SK-N-SH treated with all-trans-retinoic acid at 6 μM for 48 hours (cell line): ENCODE data around the gene PPP4R4.

Experiments used
- ATAC-seq: fragments of 200-7000 bp; cut with Tn5 transposase; 3 replicates; pipeline ENCODE4 v1.9.1; 2020; ENCODE audit warnings: mild to moderate bottlenecking, moderate library complexity
- ARNTL ChIP-seq: fragments of 450-650 bp; formaldehyde crosslinking; IDR thresholded peaks from 2 replicates; pipeline ENCODE4 v1.5.0; 2020; ENCODE audit warnings: low read depth, mild to moderate bottlenecking, moderate library complexity, borderline replicate concordance
- BACH2 ChIP-seq: fragments of 250-450 bp; sonication (Bioruptor Pico); IDR thresholded peaks from 2 replicates; pipeline ENCODE4 v1.9.0; 2021; ENCODE audit warnings: mild to moderate bottlenecking, borderline replicate concordance
- CSDC2 ChIP-seq: fragments of 250-450 bp; sonication (Bioruptor Pico); IDR thresholded peaks from 2 replicates; pipeline ENCODE4 v1.5.0; 2020; ENCODE audit warnings: mild to moderate bottlenecking, moderate library complexity
- ESRRG ChIP-seq: fragments of 250-450 bp; sonication (Bioruptor Pico); IDR thresholded peaks from 2 replicates; pipeline ENCODE4 v1.6.1; 2021; ENCODE audit warnings: mild to moderate bottlenecking
- GLIS3 ChIP-seq: fragments of 250-450 bp; sonication (Bioruptor Pico); IDR thresholded peaks from 2 replicates; pipeline ENCODE4 v1.5.0; 2020; ENCODE audit warnings: mild to moderate bottlenecking, moderate library complexity
- ISL1 ChIP-seq: fragments of 250-450 bp; sonication (Bioruptor Pico); IDR thresholded peaks from 2 replicates; pipeline ENCODE4 v2.1.2; 2022; ENCODE audit warnings: mild to moderate bottlenecking, moderate library complexity
- OSR1 ChIP-seq: fragments of 250-450 bp; sonication (Bioruptor Pico); IDR thresholded peaks from 2 replicates; pipeline ENCODE4 v1.8.0; 2022; ENCODE audit warnings: moderate library complexity, mild to moderate bottlenecking, inconsistent platforms
- POU6F1 ChIP-seq: fragments of 250-450 bp; sonication (Bioruptor Pico); IDR thresholded peaks from 2 replicates; pipeline ENCODE4 v1.8.0; 2021; ENCODE audit warnings: low read depth, mild to moderate bottlenecking, moderate library complexity, borderline replicate concordance
- PPARA ChIP-seq: fragments of 250-450 bp; sonication (Bioruptor Pico); IDR thresholded peaks from 2 replicates; pipeline ENCODE4 v1.5.0; 2020; ENCODE audit warnings: mild to moderate bottlenecking, borderline replicate concordance
- RARB ChIP-seq: fragments of 250-450 bp; sonication (Bioruptor Pico); IDR thresholded peaks from 2 replicates; pipeline ENCODE4 v1.8.0; 2021; ENCODE audit warnings: mild to moderate bottlenecking, moderate library complexity
- SNAI2 ChIP-seq: fragments of 250-450 bp; sonication (Bioruptor Pico); IDR thresholded peaks from 2 replicates; pipeline ENCODE4 v1.5.0; 2020; ENCODE audit warnings: mild to moderate bottlenecking, moderate library complexity
- TCF4 ChIP-seq: fragments of 250-450 bp; sonication (Bioruptor Pico); IDR thresholded peaks from 2 replicates; pipeline ENCODE4 v1.8.0; 2021; ENCODE audit warnings: mild to moderate bottlenecking, moderate library complexity, borderline replicate concordance
- TSHZ2 ChIP-seq: fragments of 250-450 bp; sonication (Bioruptor Pico); IDR thresholded peaks from 2 replicates; pipeline ENCODE4 v1.5.0; 2020; ENCODE audit warnings: mild to moderate bottlenecking, moderate library complexity
- ZC3H10 ChIP-seq: fragments of 250-450 bp; sonication (Bioruptor Pico); IDR thresholded peaks from 2 replicates; pipeline ENCODE4 v1.5.1; 2021; ENCODE audit warnings: mild to moderate bottlenecking, moderate library complexity
- ZFP30 ChIP-seq: fragments of 450-650 bp; formaldehyde crosslinking; IDR thresholded peaks from 2 replicates; pipeline ENCODE4 v1.5.0; 2022; ENCODE audit warnings: mild to moderate bottlenecking, moderate library complexity
- ZNF565 ChIP-seq: fragments of 450-650 bp; formaldehyde crosslinking; conservative IDR thresholded peaks from 2 replicates; pipeline ENCODE4 v1.5.0; 2020; ENCODE audit warnings: low read depth, mild to moderate bottlenecking, moderate library complexity
- ZNF70 ChIP-seq: fragments of 450-650 bp; formaldehyde crosslinking; IDR thresholded peaks from 2 replicates; pipeline ENCODE4 v1.5.0; 2020; ENCODE audit warnings: mild to moderate bottlenecking, moderate library complexity
- TF ChIP-seq, protein P1 (sequence below): fragments of 250-450 bp; sonication (Bioruptor Pico); IDR thresholded peaks from 2 replicates; pipeline ENCODE4 v1.8.0; 2020; ENCODE audit warnings: mild to moderate bottlenecking, moderate library complexity, borderline replicate concordance
- TF ChIP-seq, protein P2 (sequence below): fragments of 250-450 bp; sonication (Bioruptor Pico); IDR thresholded peaks from 2 replicates; pipeline ENCODE4 v1.5.1; 2020; ENCODE audit warnings: low read depth, mild to moderate bottlenecking, moderate library complexity

The PPP4R4 gene

DNA sequence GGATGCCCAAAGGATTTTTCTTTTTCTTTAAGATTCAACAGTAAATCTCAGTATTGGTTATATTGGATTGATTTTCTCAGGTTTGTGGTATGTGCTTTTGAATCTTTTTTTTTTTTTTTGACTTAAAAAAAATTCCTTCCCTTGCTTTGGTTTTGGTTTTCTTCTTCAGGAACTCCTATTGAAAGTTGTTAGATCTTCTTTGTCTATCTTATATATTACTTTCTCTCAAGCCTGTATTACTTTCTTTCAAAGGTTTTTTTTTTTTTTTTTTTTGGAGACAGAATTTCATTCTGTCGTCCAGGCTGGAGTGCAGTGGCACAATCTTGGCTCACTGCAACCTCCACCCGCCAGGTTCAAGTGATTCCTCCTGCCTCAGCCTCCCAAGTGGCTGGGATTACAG is 21.9 kb downstream of the PPP4R4 start:
- TF ChIP-seq GLIS3 (CRISPR knock-in tag), result no peak
- no peak for TF ChIP-seq RARB (CRISPR knock-in tag)
- no peak for TF ChIP-seq POU6F1 (CRISPR knock-in tag)
- no peak for TF ChIP-seq TCF4 (CRISPR knock-in tag)
- no peak for TF ChIP-seq TSHZ2 (CRISPR knock-in tag)
- no peak for TF ChIP-seq ZNF70 (CRISPR knock-in tag)
- no peak for TF ChIP-seq ESRRG (CRISPR knock-in tag)
- no peak for TF ChIP-seq ZC3H10 (CRISPR knock-in tag)
- no peak for ATAC-seq

DNA sequence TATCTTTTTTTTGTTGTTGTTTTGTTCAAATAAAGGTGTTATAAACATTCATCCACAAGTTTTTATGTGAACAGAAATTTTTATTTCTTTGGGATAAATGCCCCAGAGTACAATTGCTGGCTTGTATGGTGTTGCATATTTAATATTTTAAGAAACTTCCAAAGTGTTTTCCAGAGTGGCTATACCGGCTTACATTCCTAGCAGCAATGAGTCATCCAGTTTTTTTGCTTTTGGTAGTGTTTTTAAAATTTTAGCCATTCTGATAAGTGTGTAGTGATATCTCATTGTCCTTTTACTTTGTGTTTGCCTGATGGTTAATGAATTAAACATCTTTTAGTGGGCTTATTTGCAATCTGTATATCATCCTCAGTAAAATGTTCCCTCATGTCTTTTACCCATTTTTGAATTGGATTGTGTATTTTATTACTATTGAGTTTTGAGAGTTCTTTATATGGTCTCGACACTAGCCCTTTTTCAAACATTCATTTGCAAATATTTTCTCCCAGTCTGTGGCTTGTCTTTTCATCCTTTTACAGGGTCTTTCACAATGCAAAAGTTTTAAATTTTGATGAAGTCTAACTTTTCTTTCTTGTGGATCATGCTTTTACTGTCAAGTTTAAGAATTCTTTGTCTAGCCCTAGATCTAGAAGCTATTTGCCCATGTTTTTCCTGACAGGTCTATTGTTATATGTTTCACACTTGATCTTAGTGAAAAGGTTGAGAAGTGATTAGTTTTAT is 29.5 kb downstream of the PPP4R4 start:
- peak; percentile 80 for ATAC-seq
- TF ChIP-seq ZNF70 (CRISPR knock-in tag) (no peak), ZC3H10 (CRISPR knock-in tag) (no peak), PPARA (CRISPR knock-in tag) (no peak), SNAI2 (CRISPR knock-in tag) (no peak), ZNF565 (no peak), RARB (CRISPR knock-in tag) (no peak), ISL1 (CRISPR knock-in tag) (no peak), BACH2 (CRISPR knock-in tag) (no peak), POU6F1 (CRISPR knock-in tag) (no peak), CSDC2 (no peak), TCF4 (CRISPR knock-in tag) (no peak), OSR1 (no peak), ESRRG (CRISPR knock-in tag) (no peak), ZFP30 (CRISPR knock-in tag) (no peak), GLIS3 (CRISPR knock-in tag) (no peak)
- TF ChIP-seq, protein P1, sequence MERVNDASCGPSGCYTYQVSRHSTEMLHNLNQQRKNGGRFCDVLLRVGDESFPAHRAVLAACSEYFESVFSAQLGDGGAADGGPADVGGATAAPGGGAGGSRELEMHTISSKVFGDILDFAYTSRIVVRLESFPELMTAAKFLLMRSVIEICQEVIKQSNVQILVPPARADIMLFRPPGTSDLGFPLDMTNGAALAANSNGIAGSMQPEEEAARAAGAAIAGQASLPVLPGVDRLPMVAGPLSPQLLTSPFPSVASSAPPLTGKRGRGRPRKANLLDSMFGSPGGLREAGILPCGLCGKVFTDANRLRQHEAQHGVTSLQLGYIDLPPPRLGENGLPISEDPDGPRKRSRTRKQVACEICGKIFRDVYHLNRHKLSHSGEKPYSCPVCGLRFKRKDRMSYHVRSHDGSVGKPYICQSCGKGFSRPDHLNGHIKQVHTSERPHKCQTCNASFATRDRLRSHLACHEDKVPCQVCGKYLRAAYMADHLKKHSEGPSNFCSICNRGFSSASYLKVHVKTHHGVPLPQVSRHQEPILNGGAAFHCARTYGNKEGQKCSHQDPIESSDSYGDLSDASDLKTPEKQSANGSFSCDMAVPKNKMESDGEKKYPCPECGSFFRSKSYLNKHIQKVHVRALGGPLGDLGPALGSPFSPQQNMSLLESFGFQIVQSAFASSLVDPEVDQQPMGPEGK (CRISPR knock-in tag), result no peak
- TF ChIP-seq, protein P2, sequence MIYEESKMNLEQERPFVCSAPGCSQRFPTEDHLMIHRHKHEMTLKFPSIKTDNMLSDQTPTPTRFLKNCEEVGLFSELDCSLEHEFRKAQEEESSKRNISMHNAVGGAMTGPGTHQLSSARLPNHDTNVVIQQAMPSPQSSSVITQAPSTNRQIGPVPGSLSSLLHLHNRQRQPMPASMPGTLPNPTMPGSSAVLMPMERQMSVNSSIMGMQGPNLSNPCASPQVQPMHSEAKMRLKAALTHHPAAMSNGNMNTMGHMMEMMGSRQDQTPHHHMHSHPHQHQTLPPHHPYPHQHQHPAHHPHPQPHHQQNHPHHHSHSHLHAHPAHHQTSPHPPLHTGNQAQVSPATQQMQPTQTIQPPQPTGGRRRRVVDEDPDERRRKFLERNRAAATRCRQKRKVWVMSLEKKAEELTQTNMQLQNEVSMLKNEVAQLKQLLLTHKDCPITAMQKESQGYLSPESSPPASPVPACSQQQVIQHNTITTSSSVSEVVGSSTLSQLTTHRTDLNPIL (CRISPR knock-in tag), result no peak
- TF ChIP-seq, all 23 proteins: peak for 0

DNA sequence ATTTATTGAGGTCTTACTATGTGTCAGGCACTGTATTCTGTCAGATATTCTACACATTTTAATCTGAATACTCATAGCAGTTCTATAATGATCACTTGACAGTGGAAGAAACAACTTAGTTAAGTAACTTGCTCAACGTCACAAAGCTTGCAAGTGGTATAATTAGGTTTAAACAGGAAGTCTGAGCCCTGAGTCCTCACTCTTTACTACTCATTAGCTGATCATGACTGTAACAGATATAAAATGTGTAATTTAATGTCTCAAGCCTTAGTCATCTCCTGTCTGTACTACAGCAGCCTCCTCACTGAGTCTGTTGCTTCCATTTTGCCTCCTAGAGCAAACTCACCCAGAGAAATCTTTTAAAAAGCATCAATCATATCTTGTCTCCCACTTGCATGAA is 38.9 kb downstream of the PPP4R4 start:
- ATAC-seq, result no peak
- TF ChIP-seq, protein P2 (CRISPR knock-in tag), result no peak
- no peak for TF ChIP-seq ZNF565
- no peak for TF ChIP-seq ZFP30 (CRISPR knock-in tag)
- no peak for TF ChIP-seq POU6F1 (CRISPR knock-in tag)
- no peak for TF ChIP-seq BACH2 (CRISPR knock-in tag)
- no peak for TF ChIP-seq TSHZ2 (CRISPR knock-in tag)
- no peak for TF ChIP-seq ARNTL (CRISPR knock-in tag)
- TF ChIP-seq CSDC2, result no peak
- no peak for TF ChIP-seq ESRRG (CRISPR knock-in tag)
